KMS-11 (cell line): ENCODE data around the gene TRAF7.

Experiments
- H2AFZ ChIP-seq: fragments of 200-600 bp; sonication (generic); 2 replicates; pipeline ENCODE4 v1.6.1; 2016; ENCODE audit warnings: antibody characterized with exemption, mixed run types, low read depth
- H3K27ac ChIP-seq: fragments of 200-600 bp; sonication (generic); 2 replicates; pipeline ENCODE4 v1.6.1; 2016; ENCODE audit warnings: mild to moderate bottlenecking, mixed run types
- H3K27me3 ChIP-seq: fragments of 200-600 bp; sonication (generic); 2 replicates; pipeline ENCODE4 v1.6.1; 2017; ENCODE audit warnings: mild to moderate bottlenecking, low read depth, mixed run types, moderate library complexity; ENCODE audit not compliant: insufficient read depth
- H3K36me3 ChIP-seq: fragments of 200-600 bp; sonication (generic); 2 replicates; pipeline ENCODE4 v1.6.1; 2017; ENCODE audit warnings: mild to moderate bottlenecking, mixed run types; ENCODE audit not compliant: insufficient read depth
- H3K4me1 ChIP-seq: fragments of 200-600 bp; sonication (generic); 2 replicates; pipeline ENCODE4 v1.6.1; 2016; ENCODE audit warnings: mild to moderate bottlenecking, low read depth, mixed run types; ENCODE audit not compliant: poor library complexity, severe bottlenecking
- H3K4me2 ChIP-seq: fragments of 200-600 bp; sonication (generic); 2 replicates; pipeline ENCODE4 v1.7.0; 2016; ENCODE audit warnings: mild to moderate bottlenecking, mixed run types
- H3K4me3 ChIP-seq: fragments of 200-600 bp; sonication (generic); IDR thresholded peaks from 2 replicates; pipeline ENCODE4 v1.6.1; 2017; ENCODE audit warnings: low read depth, low read length, mixed read lengths; ENCODE audit not compliant: insufficient read depth
- H3K79me2 ChIP-seq: fragments of 200-600 bp; sonication (generic); 2 replicates; pipeline ENCODE4 v1.6.1; 2016; ENCODE audit warnings: low read depth, mixed run types; ENCODE audit not compliant: insufficient read depth
- H3K9ac ChIP-seq: fragments of 200-600 bp; sonication (generic); 2 replicates; pipeline ENCODE4 v1.6.1; 2016; ENCODE audit warnings: mild to moderate bottlenecking, mixed run types
- H4K20me1 ChIP-seq: fragments of 200-600 bp; sonication (generic); 2 replicates; pipeline ENCODE4 v1.6.1; 2016; ENCODE audit warnings: mild to moderate bottlenecking, mixed run types; ENCODE audit not compliant: insufficient read depth
- CTCF ChIP-seq: fragments of 200-600 bp; sonication (generic); conservative IDR thresholded peaks from 2 replicates; pipeline ENCODE4 v1.6.1; 2017; ENCODE audit warnings: low read depth, mild to moderate bottlenecking, antibody characterized with exemption, low read length, moderate library complexity, mixed read lengths

TRAF7 gene

GRCh38 chr16:2170080-2170479, 14.5 kb downstream of the TRAF7 start:
- Histone ChIP-seq H3K79me2 (no peaks in the 10 kb centered on the region), H3K36me3 (no peaks in the 10 kb centered on the region)

GRCh38 chr16:2170587-2171435, 15.2 kb downstream of the TRAF7 start:
- Histone ChIP-seq H3K36me3 (peaks cover 2% of the 10 kb centered on the region; the same call in 1 of the 2 replicates), H3K27me3 (no peaks in the 10 kb centered on the region), H3K4me2 (no peak overlapping the region), H3K4me3 (no peak overlapping the region), H2AFZ (no peak overlapping the region), H4K20me1 (no peaks in the 10 kb centered on the region), H3K27ac (no peak overlapping the region), H3K9ac (no peak overlapping the region), H3K79me2 (no peaks in the 10 kb centered on the region), H3K4me1 (peaks cover 11% of the 10 kb centered on the region)
- no peak for TF ChIP-seq CTCF

More at GRCh38 chr16:2170080-2170479, 14.5 kb downstream of the TRAF7 start:
- H3K9ac ChIP-seq, result no peak overlapping the region
- TF ChIP-seq CTCF, result no peak
- H2AFZ ChIP-seq, result no peak overlapping the region
- H3K27me3 ChIP-seq, result no peaks in the 10 kb centered on the region
- no peak overlapping the region for H3K4me3 ChIP-seq
- H3K27ac ChIP-seq, result no peak overlapping the region
- H3K4me2 ChIP-seq, result no peak overlapping the region
- H3K4me1 ChIP-seq, result peaks cover 11% of the 10 kb centered on the region
- H4K20me1 ChIP-seq, result no peaks in the 10 kb centered on the region

- H3K27ac ChIP-seq, result no peak overlapping the region
- no peaks in the 10 kb centered on the region for H4K20me1 ChIP-seq
- peaks cover 11% of the 10 kb centered on the region for H3K4me1 ChIP-seq
- no peak overlapping the region for H3K9ac ChIP-seq
- no peak for TF ChIP-seq CTCF
- no peak overlapping the region for H3K4me3 ChIP-seq
- no peak overlapping the region for H2AFZ ChIP-seq
- H3K79me2 ChIP-seq, result no peaks in the 10 kb centered on the region
- H3K27me3 ChIP-seq, result no peaks in the 10 kb centered on the region
- H3K36me3 ChIP-seq, result peaks cover 6% of the 10 kb centered on the region; the same call in 1 of the 2 replicates
- H3K4me2 ChIP-seq, result no peak overlapping the region
Observed at GRCh38 chr16:2171601-2172178, 16.1 kb downstream of the TRAF7 start.

GRCh38 chr16:2172688-2173335, 17.2 kb downstream of the TRAF7 start:
- H3K79me2 ChIP-seq, result no peaks in the 10 kb centered on the region
- no peak overlapping the region for H2AFZ ChIP-seq
- H3K4me1 ChIP-seq, result peaks cover 6% of the 10 kb centered on the region
- H4K20me1 ChIP-seq, result no peaks in the 10 kb centered on the region
- no peaks in the 10 kb centered on the region for H3K27me3 ChIP-seq
- H3K4me2 ChIP-seq, result no peak overlapping the region
- H3K36me3 ChIP-seq, result peaks cover 6% of the 10 kb centered on the region; the same call in 1 of the 2 replicates
- H3K4me3 ChIP-seq, result no peak overlapping the region
- TF ChIP-seq CTCF, result no peak
- no peak overlapping the region for H3K9ac ChIP-seq
- no peak overlapping the region for H3K27ac ChIP-seq
